Measurements from ENCODE around the gene FBN1. TPM values are rescaled to one million over a fixed set of nuclear protein-coding genes. Genes with fewer than 3 reads are reported as not detected.

FBN1 gene
- total and polyA plus RNA-seq, 2 donors (not counting 3 experiments of a cell fraction or from before 2014, with no cell fraction given) = 107 to 111 TPM

- Histone ChIP-seq H3K9me3 (replicated peaks; ENCODE audit: control insufficient read depth, insufficient read depth, low read length) (no peaks in the 10 kb centered on the region), H3K27ac (ENCODE audit: insufficient read depth, low read depth, low read length) (no peak overlapping the region), H4K20me1 (replicated peaks; ENCODE audit: control insufficient read depth, extremely low read depth, insufficient read depth, low read length) (no peaks in the 10 kb centered on the region), H3K79me2 (ENCODE audit: control insufficient read depth, insufficient read depth, low read length) (no peaks in the 10 kb centered on the region), H3K9me1 (replicated peaks; ENCODE audit: control insufficient read depth, extremely low read depth, insufficient read depth, low read length) (no peaks in the 10 kb centered on the region), H3K9ac (replicated peaks; ENCODE audit: extremely low read depth, insufficient read depth, low read length) (no peak overlapping the region), H3K4me3 (replicated peaks in 1 of 3; ENCODE audit: insufficient read depth in 1 of 3, low read depth in 1 of 3, low read length in 3 of 3) (no peak overlapping the region), H2AFZ (ENCODE audit: low read depth, low read length) (no peak overlapping the region), H3K27me3 (ENCODE audit: control insufficient read depth in 2 of 2, insufficient read depth in 2 of 2, low read length in 2 of 2) (no peaks in the 10 kb centered on the region), H3K4me1 (ENCODE audit: control insufficient read depth, extremely low read depth, insufficient read depth, low read length) (peaks cover 2% of the 10 kb centered on the region), H3K4me2 (ENCODE audit: insufficient read depth, low read length) (no peak overlapping the region), H3K36me3 (ENCODE audit: control insufficient read depth in 2 of 2, extremely low read depth in 1 of 2, insufficient read depth in 2 of 2, low read length in 2 of 2) (peaks cover 3 to 20% of the 10 kb centered on the region in 2 experiments)
- no TSS peak for BruUV-seq (replicated peaks)
- intact Hi-C loops (cut with micrococcal nuclease) = no loop called here
- ChIA-PET POLR2A (no interaction called here), CTCF (no interaction called here)
- no peak for DNase-seq (ENCODE audit: low read depth, low spot score)
- FAIRE-seq = no peak
- dilution Hi-C loops (cut with MboI; ENCODE audit: extremely low pct_ligation_motif_present, low sequenced_read_pairs) = no loop called here
- no peak for TF ChIP-seq GATA2 (IDR thresholded peaks at IDR 0.05; ENCODE audit: insufficient read depth, insufficient read length, low read depth, low read length)
- TF ChIP-seq EZH2 (IDR thresholded peaks at IDR 0.05; ENCODE audit: borderline replicate concordance, low read depth, low read length, severe bottlenecking) = no peak
- no peak for TF ChIP-seq FOS (IDR thresholded peaks at IDR 0.05; ENCODE audit: borderline replicate concordance, insufficient read depth, low read length)
- no peak for TF ChIP-seq MYC (IDR thresholded peaks at IDR 0.05; ENCODE audit: low read depth, low read length)
- TF ChIP-seq CTCF (IDR thresholded peaks at IDR 0.05; ENCODE audit: extremely low read depth in 1 of 2, insufficient read depth in 1 of 2, low read depth in 1 of 2, low read length in 2 of 2) = no peak
Observed at GRCh38 chr15:48501208-48501607, 144.3 kb downstream of the FBN1 start.

- FAIRE-seq (no peak), DNase-seq (ENCODE audit: low read depth, low spot score) (no peak)
- H4K20me1 ChIP-seq (replicated peaks; ENCODE audit: control insufficient read depth, extremely low read depth, insufficient read depth, low read length) = no peaks in the 10 kb centered on the region
- POLR2A ChIA-PET = no interaction called here
- H3K4me3 ChIP-seq (replicated peaks in 1 of 3; ENCODE audit: insufficient read depth in 1 of 3, low read depth in 1 of 3, low read length in 3 of 3) = no peak overlapping the region
- no peak overlapping the region for H2AFZ ChIP-seq (ENCODE audit: low read depth, low read length)
- intact Hi-C loops (cut with micrococcal nuclease) = no loop called here
- CTCF ChIA-PET = no interaction called here
- H3K36me3 ChIP-seq (ENCODE audit: control insufficient read depth in 2 of 2, extremely low read depth in 1 of 2, insufficient read depth in 2 of 2, low read length in 2 of 2) = peaks cover 3 to 20% of the 10 kb centered on the region in 2 experiments
- no peaks in the 10 kb centered on the region for H3K79me2 ChIP-seq (ENCODE audit: control insufficient read depth, insufficient read depth, low read length)
- dilution Hi-C loops (cut with MboI; ENCODE audit: extremely low pct_ligation_motif_present, low sequenced_read_pairs) = no loop called here
- H3K9ac ChIP-seq (replicated peaks; ENCODE audit: extremely low read depth, insufficient read depth, low read length) = no peak overlapping the region
- H3K9me3 ChIP-seq (replicated peaks; ENCODE audit: control insufficient read depth, insufficient read depth, low read length) = no peaks in the 10 kb centered on the region
- no TSS peak for BruUV-seq (replicated peaks)
- no peak overlapping the region for H3K4me2 ChIP-seq (ENCODE audit: insufficient read depth, low read length)
- peaks cover 2% of the 10 kb centered on the region for H3K4me1 ChIP-seq (ENCODE audit: control insufficient read depth, extremely low read depth, insufficient read depth, low read length)
- TF ChIP-seq CTCF (IDR thresholded peaks at IDR 0.05; ENCODE audit: extremely low read depth in 1 of 2, insufficient read depth in 1 of 2, low read depth in 1 of 2, low read length in 2 of 2) (no peak), MAX (IDR thresholded peaks at IDR 0.05; ENCODE audit: insufficient read depth, insufficient read length) (no peak), JUN (IDR thresholded peaks at IDR 0.05; ENCODE audit: borderline replicate concordance, insufficient read depth, insufficient read length, low read depth) (no peak), GATA2 (IDR thresholded peaks at IDR 0.05; ENCODE audit: insufficient read depth, insufficient read length, low read depth, low read length) (no peak), FOS (IDR thresholded peaks at IDR 0.05; ENCODE audit: borderline replicate concordance, insufficient read depth, low read length) (no peak), MYC (IDR thresholded peaks at IDR 0.05; ENCODE audit: low read depth, low read length) (no peak), POLR2A (IDR thresholded peaks at IDR 0.05; ENCODE audit: low read depth, low read length) (no peak), EZH2 (IDR thresholded peaks at IDR 0.05; ENCODE audit: borderline replicate concordance, low read depth, low read length, severe bottlenecking) (no peak)
- H3K27ac ChIP-seq (ENCODE audit: insufficient read depth, low read depth, low read length) = no peak overlapping the region
- H3K9me1 ChIP-seq (replicated peaks; ENCODE audit: control insufficient read depth, extremely low read depth, insufficient read depth, low read length) = no peaks in the 10 kb centered on the region
- no peaks in the 10 kb centered on the region for H3K27me3 ChIP-seq (ENCODE audit: control insufficient read depth in 2 of 2, insufficient read depth in 2 of 2, low read length in 2 of 2)
Observed at GRCh38 chr15:48500595-48500994, 144.9 kb downstream of the FBN1 start.

All from endothelial cell of umbilical vein (primary cell).